Endothelial cell (in vitro differentiated cells): ENCODE results near the gene RGS6. TPM values are rescaled to one million over a fixed set of nuclear protein-coding genes. Genes with fewer than 3 reads are reported as not detected.
A peak's percentile ranks its signal among the peaks of the same experiment; 100 is the strongest.

Source experiments
- DNase-seq: peaks from one replicate; pipeline ENCODE4 v3.0.0; 2021; ENCODE audit warnings: low spot score
- H3K27ac Mint-ChIP-seq: one replicate; pipeline ENCODE4 v1.8.0; 2021; ENCODE audit warnings: mixed read lengths, inconsistent platforms; ENCODE audit not compliant: unreplicated experiment
- H3K27me3 Mint-ChIP-seq: one replicate; pipeline ENCODE4 v1.8.0; 2021; ENCODE audit warnings: mild to moderate bottlenecking, moderate library complexity, mixed read lengths, inconsistent platforms; ENCODE audit not compliant: unreplicated experiment
- H3K36me3 Mint-ChIP-seq: one replicate; pipeline ENCODE4 v1.8.0; 2021; ENCODE audit warnings: mild to moderate bottlenecking, low read depth, mixed read lengths, inconsistent platforms; ENCODE audit not compliant: unreplicated experiment
- H3K4me1 Mint-ChIP-seq: one replicate; pipeline ENCODE4 v1.8.0; 2021; ENCODE audit warnings: mild to moderate bottlenecking, mixed read lengths, inconsistent platforms; ENCODE audit not compliant: unreplicated experiment
- H3K4me3 Mint-ChIP-seq: one replicate; pipeline ENCODE4 v1.8.0; 2021; ENCODE audit warnings: mild to moderate bottlenecking, mixed read lengths, inconsistent platforms; ENCODE audit not compliant: unreplicated experiment
- H3K9me3 Mint-ChIP-seq: one replicate; pipeline ENCODE4 v1.8.0; 2021; ENCODE audit warnings: mixed read lengths, inconsistent platforms; ENCODE audit not compliant: unreplicated experiment
- CTCF ChIP-seq: fragments of 200-600 bp; sonication (generic); IDR thresholded peaks from one replicate; pipeline ENCODE4 v1.5.0; 2021; ENCODE audit warnings: antibody characterized with exemption; ENCODE audit not compliant: unreplicated experiment
- total RNA-seq: library from RNA; stranded (reverse); fragmentation: NEBNext Ultra II Directional; extraction: Animal tissue kit (Norgen Biotek cat#: 25700); gene quantifications from one replicate; pipeline ENCODE4 v1.2.1, GENCODE V29; 2021; ENCODE audit not compliant: unreplicated experiment

Gene RGS6
- total RNA-seq, 1 donor from 2014 or later = 15.7 TPM

- no peaks in the 10 kb centered on the region for H3K4me1 Mint-ChIP-seq
- H3K27me3 Mint-ChIP-seq = no peaks in the 10 kb centered on the region
- H3K27ac Mint-ChIP-seq = no peak overlapping the region
- TF ChIP-seq CTCF = no peak
- peaks cover 3% of the 10 kb centered on the region for H3K36me3 Mint-ChIP-seq
- DNase-seq = no peak
- no peak overlapping the region for H3K4me3 Mint-ChIP-seq
- H3K9me3 Mint-ChIP-seq = peaks cover 5% of the 10 kb centered on the region
Observed at GRCh38 chr14:72275242-72275641, 343.0 kb downstream of the RGS6 start.

DNA sequence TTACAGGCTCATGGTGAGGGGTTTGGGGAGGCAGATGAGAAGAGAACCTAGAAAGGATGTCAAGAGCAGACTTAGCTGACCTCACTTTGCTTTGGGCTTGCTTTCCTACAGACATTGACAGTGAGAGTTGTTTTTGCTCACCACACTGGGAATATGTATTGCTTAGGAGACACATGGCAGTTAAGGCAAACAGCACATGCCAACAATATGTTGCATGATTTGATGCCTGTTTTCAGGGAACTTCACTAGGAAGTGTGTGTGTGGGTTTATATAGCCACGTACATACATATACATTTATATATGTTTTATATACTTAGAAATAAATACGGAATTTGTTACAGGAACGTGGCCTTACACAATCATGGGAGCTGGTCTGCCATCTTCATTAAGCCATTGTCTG is 346.1 kb downstream of the RGS6 start:
- H3K36me3 Mint-ChIP-seq = peaks cover 9% of the 10 kb centered on the region
- peaks cover 8% of the 10 kb centered on the region for H3K9me3 Mint-ChIP-seq
- peaks cover 2% of the 10 kb centered on the region for H3K27me3 Mint-ChIP-seq
- H3K27ac Mint-ChIP-seq = no peak overlapping the region
- no peak for TF ChIP-seq CTCF
- DNase-seq = no peak
- no peak overlapping the region for H3K4me3 Mint-ChIP-seq
- H3K4me1 Mint-ChIP-seq = no peaks in the 10 kb centered on the region

DNA sequence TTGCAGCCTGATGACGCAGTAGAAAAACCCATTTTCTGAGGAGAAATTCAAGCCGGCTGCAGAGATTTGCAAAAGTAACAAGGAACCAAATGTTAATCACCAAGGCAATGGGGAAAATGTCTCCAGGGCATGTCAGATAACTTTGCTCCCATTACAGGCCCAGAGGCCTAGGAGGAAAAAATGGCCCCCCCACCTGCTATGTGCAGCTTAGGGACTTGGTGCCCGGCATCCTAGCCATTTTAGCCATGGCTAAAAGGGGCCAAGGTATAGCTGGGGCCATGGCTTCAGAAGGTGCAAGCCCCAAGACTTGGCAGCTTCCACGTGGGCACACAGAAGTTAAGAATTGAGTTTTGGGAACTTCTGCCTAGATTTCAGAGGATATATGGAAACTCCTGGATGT is 351.9 kb downstream of the RGS6 start:
- H3K27ac Mint-ChIP-seq = no peak overlapping the region
- peaks cover 2% of the 10 kb centered on the region for H3K27me3 Mint-ChIP-seq
- TF ChIP-seq CTCF = no peak
- H3K4me3 Mint-ChIP-seq = no peak overlapping the region
- peaks cover 22% of the 10 kb centered on the region for H3K9me3 Mint-ChIP-seq
- no peak for DNase-seq
- H3K4me1 Mint-ChIP-seq = no peaks in the 10 kb centered on the region
- peaks cover 20% of the 10 kb centered on the region for H3K36me3 Mint-ChIP-seq

DNA sequence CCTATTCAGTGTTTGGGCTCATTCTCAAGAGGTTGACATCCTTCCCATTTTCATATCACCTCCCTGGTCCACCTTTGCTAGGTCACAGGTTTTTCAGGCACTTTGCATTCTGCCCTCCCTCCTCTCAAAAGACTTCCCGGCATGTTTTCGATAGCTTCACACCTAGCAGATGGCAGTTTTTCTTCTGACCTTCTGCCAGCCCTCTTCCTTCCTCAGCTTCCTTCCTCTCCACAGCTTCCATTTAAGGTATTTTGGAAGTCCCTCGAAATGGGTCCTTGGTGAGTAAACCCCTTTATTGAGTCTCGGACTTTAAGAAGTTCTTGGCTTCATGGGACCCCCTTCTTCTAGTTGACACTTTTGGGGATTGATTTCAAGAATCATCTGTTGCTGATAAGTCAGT is 358.0 kb downstream of the RGS6 start:
- no peak for DNase-seq
- Mint-ChIP-seq H3K4me3 (no peak overlapping the region), H3K27ac (no peak overlapping the region), H3K27me3 (peaks cover 5% of the 10 kb centered on the region), H3K4me1 (peaks cover 14% of the 10 kb centered on the region), H3K9me3 (peaks cover 9% of the 10 kb centered on the region), H3K36me3 (peaks cover 10% of the 10 kb centered on the region)
- TF ChIP-seq CTCF = no peak

- peaks cover 14% of the 10 kb centered on the region for H3K4me1 Mint-ChIP-seq
- H3K36me3 Mint-ChIP-seq = peaks cover 4% of the 10 kb centered on the region
- peak; percentile 55 for DNase-seq
- H3K27ac Mint-ChIP-seq = no peak overlapping the region
- peaks cover 6% of the 10 kb centered on the region for H3K27me3 Mint-ChIP-seq
- peak; percentile 88 for TF ChIP-seq CTCF
- peaks cover 3% of the 10 kb centered on the region for H3K9me3 Mint-ChIP-seq
- H3K4me3 Mint-ChIP-seq = no peak overlapping the region
Observed at GRCh38 chr14:72291908-72292688, 359.9 kb downstream of the RGS6 start.
